Activated T-helper 9 cell treated with anti-CD3 and anti-CD28 coated beads, Interleukin-2, amount 50 U/mL, for 16 hours (primary cell): ENCODE data around the gene SH3PXD2A.
"Not testable (repeated sequence)": the region's sequence is repeated elsewhere in the genome, so short reads cannot be mapped to it uniquely, and the experiment has no call there.

Experiments
- DNase-seq: peaks from one replicate; pipeline ENCODE4 v3.0.0-alpha.2; 2020; ENCODE audit warnings: low read depth

Gene SH3PXD2A

DNA sequence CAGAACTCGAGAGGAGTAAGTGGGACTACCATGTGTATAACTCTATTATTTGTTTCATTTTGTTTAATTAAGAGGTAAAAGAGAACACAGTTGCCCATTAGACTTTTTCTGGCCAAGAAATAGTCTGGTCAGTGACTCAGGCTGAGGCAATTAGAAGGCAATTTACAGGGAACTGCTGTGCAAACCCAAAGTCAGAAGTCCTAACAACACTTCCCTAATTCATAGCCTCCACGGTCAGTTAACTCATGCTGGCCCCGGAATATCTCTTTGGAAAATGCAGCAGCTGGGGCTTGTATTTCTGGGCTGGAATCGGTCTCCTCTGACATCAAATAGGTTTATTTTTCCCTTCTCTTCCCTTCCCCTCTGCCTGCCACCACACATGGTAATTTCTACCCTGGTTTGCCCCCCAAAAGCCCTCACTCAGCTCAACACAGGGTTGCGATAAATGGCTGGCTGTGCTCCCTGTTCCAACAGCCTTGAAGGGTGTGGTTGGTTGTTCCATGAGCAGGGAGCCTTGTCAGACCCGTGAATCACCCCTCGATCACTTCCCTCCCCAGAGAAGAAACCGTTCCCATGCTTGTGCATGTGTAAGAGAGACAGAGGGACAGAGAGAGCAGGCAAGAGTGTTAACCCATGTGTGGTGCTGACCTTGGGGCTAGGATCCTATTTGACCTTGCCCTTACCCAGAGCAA lies 5.3 kb downstream of the SH3PXD2A start:
- no peak for DNase-seq

GRCh38 chr10:103849212-103849877 lies 6.0 kb downstream of the SH3PXD2A start:
- DNase-seq = no peak

DNA sequence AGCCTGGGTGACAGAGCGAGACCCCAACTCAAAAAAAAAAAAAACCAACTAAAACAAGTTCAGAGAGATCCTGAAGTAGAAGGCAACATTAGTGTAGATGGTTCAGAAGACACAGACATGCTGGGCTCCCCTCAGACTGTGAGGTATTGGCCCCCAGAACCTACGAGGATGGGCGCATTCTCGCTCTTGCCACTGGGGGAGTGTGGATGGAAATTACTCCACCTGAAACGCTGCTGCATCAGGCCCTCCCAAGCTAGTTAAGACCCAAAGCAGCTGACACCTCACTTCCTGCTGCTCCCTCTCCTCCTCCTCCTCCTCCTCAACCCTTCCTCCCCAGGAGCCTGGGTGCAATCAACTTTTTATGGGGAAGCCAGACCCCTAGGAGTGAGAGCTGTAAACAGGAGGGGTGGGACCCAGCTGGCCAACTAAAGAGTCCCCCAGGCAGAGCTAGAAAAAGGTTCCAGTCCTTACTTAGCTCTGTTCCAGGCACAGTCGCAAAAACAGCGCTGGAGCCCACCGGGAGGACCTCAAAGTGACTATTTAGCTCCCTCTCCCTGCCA lies 7.4 kb downstream of the SH3PXD2A start:
- DNase-seq = no peak

DNA sequence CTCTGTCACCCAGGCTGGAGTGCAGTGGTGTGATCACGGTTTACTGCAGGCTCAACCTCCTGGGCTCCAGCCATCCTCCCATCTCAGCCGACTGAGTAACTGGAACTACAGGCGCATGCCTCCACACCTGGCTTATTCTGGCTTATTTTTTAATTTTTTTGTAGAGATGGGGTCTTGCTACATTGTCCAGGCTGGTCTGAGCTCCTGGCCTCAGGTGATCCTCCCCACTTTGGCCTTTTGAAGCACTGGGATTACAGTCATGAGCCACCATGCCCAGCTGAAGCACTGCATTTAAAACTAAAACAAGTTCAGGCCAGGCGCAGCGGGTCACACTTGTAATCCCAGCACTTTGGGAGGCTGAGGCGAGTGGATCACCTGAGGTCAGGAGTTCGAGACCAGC lies 8.0 kb downstream of the SH3PXD2A start:
- DNase-seq = no peak

DNA sequence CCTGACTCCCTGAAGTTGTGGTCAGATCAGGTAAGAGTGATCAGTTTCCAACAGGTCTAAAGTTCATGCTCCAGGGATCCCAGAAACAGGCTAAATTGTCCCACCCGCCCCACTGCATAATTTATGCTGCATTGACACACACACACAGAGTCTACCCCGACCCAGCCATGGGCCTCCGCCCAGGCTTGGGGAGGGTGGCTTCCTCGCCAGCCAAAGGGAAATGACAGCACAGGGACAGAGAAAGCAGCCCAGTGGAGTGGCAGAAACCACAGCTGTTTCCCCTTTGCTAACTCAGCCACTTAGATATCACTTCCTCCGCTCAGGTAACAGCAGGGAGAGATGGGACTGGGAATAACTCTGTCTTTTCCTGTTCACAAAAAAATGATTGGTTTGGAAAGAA lies 9.4 kb downstream of the SH3PXD2A start:
- DNase-seq = no peak

- not testable (repeated sequence) for DNase-seq
Observed at GRCh38 chr10:103845346-103845745, 10.0 kb downstream of the SH3PXD2A start.

DNA sequence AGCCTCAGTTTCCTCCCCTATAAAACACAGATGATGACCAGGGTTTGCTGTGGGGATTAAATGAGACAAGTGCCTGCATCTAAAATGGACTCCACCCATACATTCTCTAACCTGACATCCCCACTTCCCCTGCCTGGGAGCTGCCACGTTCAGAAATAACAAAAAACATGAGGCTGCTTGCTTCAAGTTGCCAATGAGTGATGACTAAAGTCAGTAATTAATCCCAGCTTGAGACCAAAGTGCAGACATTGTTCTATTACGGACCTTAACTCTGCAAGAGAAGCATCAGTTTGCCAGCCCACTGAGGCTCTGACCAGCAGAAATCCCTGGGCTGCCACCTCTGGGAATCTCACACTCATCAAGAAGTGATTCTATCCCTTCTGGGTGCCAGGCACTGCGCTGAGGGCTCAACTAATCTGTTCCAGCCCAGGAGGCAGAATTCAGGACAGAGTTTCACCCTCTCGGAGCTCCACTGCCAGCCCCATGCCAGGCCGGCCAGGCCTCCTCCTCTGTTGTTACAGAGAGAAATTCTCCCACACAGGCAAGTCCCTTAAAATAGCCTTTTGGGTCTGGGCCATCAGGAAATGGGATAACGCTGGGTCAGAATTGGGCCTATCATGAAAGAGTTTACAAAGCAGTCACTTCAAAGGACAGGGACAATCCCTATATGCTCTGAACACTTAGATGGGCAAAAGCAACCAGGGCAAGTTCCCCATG lies 11.4 kb downstream of the SH3PXD2A start:
- no peak for DNase-seq

- DNase-seq = no peak
Observed at GRCh38 chr10:103843045-103843444, 12.3 kb downstream of the SH3PXD2A start.

DNA sequence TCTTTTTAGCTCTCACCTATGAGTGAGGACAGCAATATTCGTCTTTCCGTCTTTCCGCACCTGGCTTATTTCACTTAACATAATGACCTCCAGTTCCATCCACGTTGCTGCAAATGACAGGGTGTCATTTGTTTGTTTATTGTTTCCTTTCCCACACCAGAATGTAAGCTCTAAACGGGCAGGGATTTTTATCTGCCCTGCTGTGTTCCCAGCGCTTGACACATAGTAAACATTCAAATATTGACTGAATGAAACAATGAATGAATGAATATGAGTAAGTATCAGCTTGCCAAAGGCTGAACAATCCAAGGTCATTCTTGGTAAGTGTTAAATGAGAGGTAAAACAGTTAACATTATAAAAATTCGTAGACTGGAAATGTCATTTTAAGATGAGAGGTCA lies 12.8 kb downstream of the SH3PXD2A start:
- no peak for DNase-seq

DNA sequence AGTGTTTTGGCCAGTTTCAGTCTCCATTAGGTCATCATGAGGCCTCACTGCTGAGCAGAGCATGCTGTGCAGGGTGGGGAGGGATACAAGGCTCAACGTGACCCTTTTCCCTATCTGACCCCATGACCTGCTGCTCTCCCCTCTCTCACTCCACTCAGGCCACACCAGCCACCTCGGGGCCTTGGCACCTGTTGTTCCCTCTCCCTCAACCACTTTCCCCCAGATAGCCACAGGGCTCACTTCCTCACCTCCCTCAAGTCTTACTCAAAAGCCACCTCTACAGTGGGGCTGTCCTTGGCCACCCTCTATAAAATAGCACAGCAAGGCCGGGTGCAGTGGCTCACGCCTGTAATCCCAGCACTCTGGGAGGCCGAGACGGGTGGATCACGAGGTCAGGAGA lies 13.9 kb downstream of the SH3PXD2A start:
- no peak for DNase-seq

DNA sequence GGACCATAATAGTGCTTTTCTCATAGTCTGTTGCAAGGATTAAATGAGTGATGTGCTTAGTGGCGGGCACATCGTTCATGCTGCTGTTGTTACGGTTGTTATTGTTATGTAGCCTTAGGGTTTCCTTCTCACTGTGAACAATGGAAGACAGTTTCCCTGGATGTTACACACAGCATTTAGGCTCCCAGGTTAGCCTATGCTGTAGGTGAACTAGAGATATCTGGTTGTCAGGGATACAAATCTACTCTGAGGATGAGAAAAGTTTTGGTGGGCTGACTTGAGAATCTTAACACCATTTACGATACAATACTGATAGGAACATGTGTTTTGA lies 14.7 kb downstream of the SH3PXD2A start:
- DNase-seq = no peak

- no peak for DNase-seq
Observed at GRCh38 chr10:103839872-103840739, 15.3 kb downstream of the SH3PXD2A start.

GRCh38 chr10:103839519-103839871 lies 15.9 kb downstream of the SH3PXD2A start:
- no peak for DNase-seq

GRCh38 chr10:103838862-103839518 lies 16.4 kb downstream of the SH3PXD2A start:
- no peak for DNase-seq

DNA sequence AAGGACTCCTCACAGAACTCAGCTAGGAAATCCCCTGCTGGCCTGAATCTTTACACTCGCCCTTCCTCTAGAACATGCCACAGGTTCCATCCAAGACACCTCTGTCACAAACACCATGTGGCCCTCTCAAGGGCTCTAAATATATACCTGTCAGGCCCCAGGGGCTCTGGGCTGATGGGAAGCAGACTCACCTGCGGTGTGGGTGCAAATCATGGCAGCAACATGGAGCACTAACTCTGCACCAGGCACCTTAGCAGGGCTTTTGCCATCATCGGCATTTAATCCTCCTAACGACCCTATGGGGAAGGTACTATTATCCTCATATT lies 17.3 kb downstream of the SH3PXD2A start:
- DNase-seq = no peak

GRCh38 chr10:103837370-103838069 lies 17.9 kb downstream of the SH3PXD2A start:
- no peak for DNase-seq

DNA sequence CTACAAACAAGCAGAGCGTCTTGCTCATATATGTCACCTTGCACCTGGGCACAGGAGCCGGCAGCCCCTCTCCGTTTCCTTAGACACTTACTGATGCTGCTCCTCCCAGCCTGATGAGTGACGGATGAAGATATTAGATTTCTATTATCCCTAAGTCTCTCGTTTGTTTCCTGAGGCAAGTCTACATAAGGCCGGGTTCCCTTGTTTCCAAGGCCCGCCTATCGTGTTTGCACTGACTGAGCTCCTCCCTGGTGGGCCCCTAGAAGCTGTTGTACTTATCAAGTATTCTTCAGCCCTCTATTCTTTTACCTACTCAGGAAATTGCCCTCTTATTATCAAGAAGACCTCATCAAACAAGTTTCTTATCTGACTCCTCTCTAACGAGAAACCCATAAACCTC lies 18.5 kb downstream of the SH3PXD2A start:
- no peak for DNase-seq

DNA sequence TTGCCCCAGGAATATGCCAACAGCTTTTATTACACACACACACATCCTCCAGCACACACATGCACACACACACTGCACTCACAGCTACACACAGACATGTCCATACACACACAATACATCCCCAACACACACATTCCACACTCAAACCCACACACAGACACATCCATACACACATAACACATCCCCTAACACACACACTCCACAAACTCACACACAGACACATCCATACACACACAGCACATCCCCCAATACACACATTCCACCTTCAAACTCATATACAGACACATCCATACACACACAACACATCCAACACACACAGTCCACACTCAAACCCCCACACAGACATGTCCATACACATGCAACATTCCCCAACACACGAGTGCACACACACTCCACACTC lies 19.1 kb downstream of the SH3PXD2A start:
- DNase-seq = no peak

GRCh38 chr10:103835096-103836050 lies 20.0 kb downstream of the SH3PXD2A start:
- no peak for DNase-seq
